Measurements from ENCODE around the gene NRTN. TPM values are rescaled to one million over a fixed set of nuclear protein-coding genes. Genes with fewer than 3 reads are reported as not detected.

NRTN gene
- total RNA-seq, 6 donors from 2014 or later = 0.77 to 13.3 (median 4.5) TPM

- no peak for ATAC-seq (ENCODE audit: low FRiP score in 2 of 2)
- no peak for DNase-seq
- no peak overlapping the region for H3K4me3 ChIP-seq
- no peaks in the 10 kb centered on the region for H3K9me3 ChIP-seq
- WGBS, 2 donors = 87 to 100% methylated on average over 1 to 5 of the region's 9 CpGs
- no peaks in the 10 kb centered on the region for H3K27me3 ChIP-seq
- no peak for TF ChIP-seq EP300 (IDR thresholded peaks at IDR 0.05)
- TF ChIP-seq POLR2AphosphoS5 (IDR thresholded peaks at IDR 0.05) = no peak
- TF ChIP-seq POLR2A (IDR thresholded peaks at IDR 0.05) = no peak
- no peak for TF ChIP-seq CTCF (IDR thresholded peaks at IDR 0.05)
- H3K27ac ChIP-seq = no peak overlapping the region
- no peaks in the 10 kb centered on the region for H3K4me1 ChIP-seq
- peaks cover 26 to 45% (median 34%) of the 10 kb centered on the region in 4 donors for H3K36me3 ChIP-seq
Measured at GRCh38 chr19:5782322-5782721, 22.5 kb upstream of the NRTN start.

- peak in 1 of 2 donors; percentile 82 for DNase-seq
- H3K9me3 ChIP-seq = no peaks in the 10 kb centered on the region
- no peaks in the 10 kb centered on the region for H3K4me1 ChIP-seq
- WGBS, 2 donors = 85 to 90% methylated on average over 4 to 45 of the region's 48 CpGs
- no peaks in the 10 kb centered on the region for H3K27me3 ChIP-seq
- no peak overlapping the region for H3K4me3 ChIP-seq
- TF ChIP-seq CTCF (IDR thresholded peaks at IDR 0.05) = no peak
- no peak for TF ChIP-seq EP300 (IDR thresholded peaks at IDR 0.05)
- no peak for TF ChIP-seq POLR2A (IDR thresholded peaks at IDR 0.05)
- TF ChIP-seq POLR2AphosphoS5 (IDR thresholded peaks at IDR 0.05) = no peak
- ATAC-seq (ENCODE audit: low FRiP score in 2 of 2) = no peak
- H3K36me3 ChIP-seq = peaks cover 29 to 54% (median 43%) of the 10 kb centered on the region in 4 donors
- H3K27ac ChIP-seq = no peak overlapping the region
Measured at GRCh38 chr19:5782945-5783919, 21.6 kb upstream of the NRTN start.

GRCh38 chr19:5784581-5785147, 20.2 kb upstream of the NRTN start, which contains the start of gene PRR22:
PRR22 (minus strand) TSS chr19:5784746; CDS start chr19:5784660, 86 bp downstream.
- peaks cover 38 to 68% (median 57%) of the 10 kb centered on the region in 4 donors for H3K36me3 ChIP-seq
- WGBS, 2 donors = 89 to 90% methylated on average over 3 to 14 of the region's 15 CpGs
- H3K9me3 ChIP-seq = no peaks in the 10 kb centered on the region
- no peak for DNase-seq
- no peaks in the 10 kb centered on the region for H3K4me1 ChIP-seq
- no peak within 1 kb of the TSS for H3K27ac ChIP-seq
- no peak within 1 kb of the TSS for H3K4me3 ChIP-seq
- no peaks in the 10 kb centered on the region for H3K27me3 ChIP-seq
- TF ChIP-seq CTCF (IDR thresholded peaks at IDR 0.05) = no peak
- TF ChIP-seq POLR2A (IDR thresholded peaks at IDR 0.05) = no peak
- no peak for TF ChIP-seq POLR2AphosphoS5 (IDR thresholded peaks at IDR 0.05)
- no peak for TF ChIP-seq EP300 (IDR thresholded peaks at IDR 0.05)
- ATAC-seq (ENCODE audit: low FRiP score in 2 of 2) = no peak

- no peak for TF ChIP-seq POLR2A (IDR thresholded peaks at IDR 0.05)
- TF ChIP-seq CTCF (IDR thresholded peaks at IDR 0.05) = no peak
- TF ChIP-seq POLR2AphosphoS5 (IDR thresholded peaks at IDR 0.05) = no peak
- TF ChIP-seq EP300 (IDR thresholded peaks at IDR 0.05) = no peak
- 91 to 96% methylated on average over 20 to 32 of the region's 37 CpGs for WGBS, 2 donors
- no peaks in the 10 kb centered on the region for H3K9me3 ChIP-seq
- no peak overlapping the region for H3K27ac ChIP-seq
- DNase-seq (peak in 1 of 2 donors; percentile 85), ATAC-seq (ENCODE audit: low FRiP score in 2 of 2) (no peak)
- H3K4me3 ChIP-seq = no peak overlapping the region
- H3K27me3 ChIP-seq = no peaks in the 10 kb centered on the region
- peaks cover 6 to 7% (median 7%) of the 10 kb centered on the region in 4 donors for H3K4me1 ChIP-seq
- H3K36me3 ChIP-seq = peaks cover 40 to 73% (median 61%) of the 10 kb centered on the region in 4 donors
Measured at GRCh38 chr19:5785423-5785822, 19.4 kb upstream of the NRTN start.
